ENCODE data around the gene ADAM22.

ADAM22 gene

DNA sequence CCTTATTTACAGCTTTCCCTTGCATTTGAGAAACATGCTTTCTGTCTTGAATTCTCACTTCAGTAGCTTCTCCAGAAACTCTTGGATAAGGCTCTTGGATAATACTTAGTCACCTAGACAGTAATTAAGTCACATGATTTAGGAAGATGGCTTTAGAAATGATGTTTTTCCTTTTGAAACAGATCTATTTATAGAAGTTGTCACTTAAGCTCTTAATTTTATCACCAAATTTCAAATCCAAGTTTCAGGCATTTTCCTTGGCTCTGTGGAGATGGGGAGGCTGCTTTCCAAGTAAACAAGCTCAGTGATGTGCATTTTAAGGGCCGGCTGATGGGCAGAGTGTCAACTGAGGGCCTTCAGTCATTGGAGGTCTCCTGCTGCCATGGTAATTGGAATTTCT is 155.5 kb downstream of the ADAM22 start:
- no peaks in the 10 kb centered on the region for H3K9me3 ChIP-seq (ENCODE audit: low read length)
- no peak overlapping the region for H3K9ac ChIP-seq (ENCODE audit: low read length)
- no peaks in the 10 kb centered on the region for H3K27me3 ChIP-seq (ENCODE audit: control insufficient read depth in 1 of 2, insufficient read depth in 2 of 2, low read length in 2 of 2)
- no peak overlapping the region for H3K4me3 ChIP-seq (ENCODE audit: low read depth in 1 of 2, low read length in 2 of 2)
- no peak overlapping the region for H3K27ac ChIP-seq (ENCODE audit: low read depth, low read length)
- H3K36me3 ChIP-seq (ENCODE audit: insufficient read depth, low read length), result no peaks in the 10 kb centered on the region
- H3K4me1 ChIP-seq (ENCODE audit: insufficient read depth, low read length), result no peaks in the 10 kb centered on the region

GRCh38 chr7:88090240-88090639 is 156.2 kb downstream of the ADAM22 start:
- Histone ChIP-seq H3K4me3 (ENCODE audit: low read depth in 1 of 2, low read length in 2 of 2) (no peak overlapping the region), H3K27ac (ENCODE audit: low read depth, low read length) (no peak overlapping the region), H3K36me3 (ENCODE audit: insufficient read depth, low read length) (no peaks in the 10 kb centered on the region), H3K27me3 (ENCODE audit: control insufficient read depth in 1 of 2, insufficient read depth in 2 of 2, low read length in 2 of 2) (no peaks in the 10 kb centered on the region), H3K9ac (ENCODE audit: low read length) (no peak overlapping the region), H3K4me1 (ENCODE audit: insufficient read depth, low read length) (no peaks in the 10 kb centered on the region), H3K9me3 (ENCODE audit: low read length) (no peaks in the 10 kb centered on the region)

DNA sequence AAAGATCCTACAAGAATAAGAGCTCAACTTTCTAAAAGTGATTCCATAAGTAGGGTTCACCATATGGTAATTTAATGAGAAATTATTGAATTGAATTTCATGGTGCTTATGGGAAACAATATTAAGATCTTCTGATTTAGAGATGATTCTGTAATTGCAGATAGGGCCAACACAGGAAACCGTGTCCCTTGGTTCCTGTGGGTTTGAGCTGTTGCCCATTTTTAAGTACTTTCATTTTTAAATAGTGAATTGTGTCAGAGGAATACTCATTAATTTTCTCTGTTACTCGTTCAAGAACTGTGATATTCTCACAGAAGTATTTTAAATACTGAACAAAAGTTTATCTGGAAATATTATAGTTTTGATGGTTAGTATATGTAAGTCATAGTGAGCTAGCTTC is 156.6 kb downstream of the ADAM22 start:
- Histone ChIP-seq H3K4me3 (ENCODE audit: low read depth in 1 of 2, low read length in 2 of 2) (no peak overlapping the region), H3K9me3 (ENCODE audit: low read length) (no peaks in the 10 kb centered on the region), H3K9ac (ENCODE audit: low read length) (no peak overlapping the region), H3K36me3 (ENCODE audit: insufficient read depth, low read length) (no peaks in the 10 kb centered on the region), H3K4me1 (ENCODE audit: insufficient read depth, low read length) (no peaks in the 10 kb centered on the region), H3K27me3 (ENCODE audit: control insufficient read depth in 1 of 2, insufficient read depth in 2 of 2, low read length in 2 of 2) (no peaks in the 10 kb centered on the region), H3K27ac (ENCODE audit: low read depth, low read length) (no peak overlapping the region)

DNA sequence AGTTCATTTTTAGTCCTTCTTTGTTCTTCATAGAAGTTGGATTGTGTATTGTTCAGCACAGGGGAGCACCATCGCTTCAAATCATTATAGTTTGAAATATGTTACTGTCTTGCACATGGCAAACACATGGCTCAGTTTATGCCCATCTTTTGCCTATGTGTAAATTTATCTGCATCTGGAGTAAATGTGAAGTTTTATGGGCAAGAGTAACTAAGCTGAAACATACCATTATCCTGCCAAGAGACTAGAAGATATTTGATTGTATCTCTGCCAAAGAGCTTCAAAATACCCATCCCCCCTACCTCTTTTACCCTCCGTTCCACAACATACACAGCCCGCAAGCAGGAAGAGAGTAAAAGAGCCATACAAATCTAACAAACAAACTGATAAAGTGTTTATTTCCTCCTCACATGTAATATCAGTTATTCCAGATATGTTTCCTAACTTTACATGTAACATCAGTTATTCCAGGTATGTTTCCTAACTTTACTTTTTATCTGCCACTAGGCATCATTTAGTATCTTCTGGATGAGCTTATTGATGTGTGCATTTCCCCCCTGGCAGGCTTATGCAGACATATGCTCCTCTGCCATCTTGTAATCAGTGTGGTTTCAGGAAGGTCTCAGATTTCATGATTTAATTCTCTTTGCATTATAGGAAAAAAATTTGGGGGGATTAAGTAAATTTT is 158.1 kb downstream of the ADAM22 start:
- Histone ChIP-seq H3K4me3 (ENCODE audit: low read depth in 1 of 2, low read length in 2 of 2) (no peak overlapping the region), H3K4me1 (ENCODE audit: insufficient read depth, low read length) (no peaks in the 10 kb centered on the region), H3K9ac (ENCODE audit: low read length) (no peak overlapping the region), H3K9me3 (ENCODE audit: low read length) (no peaks in the 10 kb centered on the region), H3K36me3 (ENCODE audit: insufficient read depth, low read length) (no peaks in the 10 kb centered on the region), H3K27me3 (ENCODE audit: control insufficient read depth in 1 of 2, insufficient read depth in 2 of 2, low read length in 2 of 2) (no peaks in the 10 kb centered on the region), H3K27ac (ENCODE audit: low read depth, low read length) (no peak overlapping the region)

DNA sequence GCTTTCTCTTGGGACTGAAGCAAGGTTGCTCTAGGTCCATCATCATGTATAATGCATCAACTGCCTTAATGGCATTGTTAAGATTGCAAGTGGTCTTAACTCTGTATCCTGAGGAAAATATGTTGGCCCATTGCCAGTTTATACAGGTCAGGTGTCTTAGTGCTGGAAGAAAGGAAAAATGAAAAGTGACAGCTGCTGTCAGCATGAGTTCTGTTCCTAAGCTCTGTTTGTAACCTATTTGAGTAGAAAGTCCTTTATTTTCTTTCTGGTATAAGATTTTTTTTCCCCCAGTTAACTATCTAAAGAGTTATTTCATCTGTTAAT is 158.6 kb downstream of the ADAM22 start:
- H3K4me1 ChIP-seq (ENCODE audit: insufficient read depth, low read length), result no peaks in the 10 kb centered on the region
- no peak overlapping the region for H3K27ac ChIP-seq (ENCODE audit: low read depth, low read length)
- H3K36me3 ChIP-seq (ENCODE audit: insufficient read depth, low read length), result no peaks in the 10 kb centered on the region
- H3K9ac ChIP-seq (ENCODE audit: low read length), result no peak overlapping the region
- no peaks in the 10 kb centered on the region for H3K9me3 ChIP-seq (ENCODE audit: low read length)
- no peak overlapping the region for H3K4me3 ChIP-seq (ENCODE audit: low read depth in 1 of 2, low read length in 2 of 2)
- no peaks in the 10 kb centered on the region for H3K27me3 ChIP-seq (ENCODE audit: control insufficient read depth in 1 of 2, insufficient read depth in 2 of 2, low read length in 2 of 2)

DNA sequence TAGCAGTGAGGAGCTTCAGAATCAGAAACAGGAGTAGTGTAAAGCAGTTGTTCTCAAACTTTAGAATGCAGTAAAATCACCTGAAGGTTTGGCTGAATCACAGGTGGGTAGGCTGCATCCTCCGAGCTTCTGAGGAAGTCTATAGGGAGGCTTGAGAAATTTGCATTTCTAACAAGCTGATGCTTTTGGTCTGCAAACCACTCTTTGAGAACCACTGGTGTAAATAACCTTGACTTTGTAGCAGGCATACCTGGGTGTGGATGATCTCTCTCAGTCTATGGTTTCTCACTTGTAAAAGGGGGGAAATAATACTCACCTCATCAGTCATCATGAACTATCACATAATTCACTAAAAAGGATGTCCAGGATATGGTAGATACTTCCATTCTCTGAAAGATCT is 167.7 kb downstream of the ADAM22 start:
- no peak overlapping the region for H3K27ac ChIP-seq (ENCODE audit: low read depth, low read length)
- no peak overlapping the region for H3K4me3 ChIP-seq (ENCODE audit: low read depth in 1 of 2, low read length in 2 of 2)
- no peaks in the 10 kb centered on the region for H3K36me3 ChIP-seq (ENCODE audit: insufficient read depth, low read length)
- no peaks in the 10 kb centered on the region for H3K27me3 ChIP-seq (ENCODE audit: control insufficient read depth in 1 of 2, insufficient read depth in 2 of 2, low read length in 2 of 2)
- no peaks in the 10 kb centered on the region for H3K9me3 ChIP-seq (ENCODE audit: low read length)
- no peak overlapping the region for H3K9ac ChIP-seq (ENCODE audit: low read length)
- H3K4me1 ChIP-seq (ENCODE audit: insufficient read depth, low read length), result no peaks in the 10 kb centered on the region

DNA sequence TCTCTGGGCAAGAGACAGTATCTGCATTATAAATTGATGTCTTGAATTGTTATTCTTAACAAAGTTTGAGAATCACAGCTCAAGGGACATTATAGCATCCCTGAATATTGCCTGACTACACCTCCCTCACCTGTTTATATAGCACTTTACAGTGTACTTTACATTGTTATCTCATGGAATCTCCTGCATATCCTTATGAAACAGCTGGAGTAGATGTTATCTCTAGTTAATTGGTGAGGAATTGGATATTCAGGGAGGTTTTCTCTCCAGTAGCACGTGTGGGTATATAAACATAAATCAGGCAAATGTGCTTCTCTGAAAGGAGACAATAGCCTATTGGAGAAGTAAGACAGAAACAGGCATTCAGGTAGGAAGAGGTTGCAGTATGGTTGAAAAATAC is 168.6 kb downstream of the ADAM22 start:
- H3K27ac ChIP-seq (ENCODE audit: low read depth, low read length), result no peak overlapping the region
- no peaks in the 10 kb centered on the region for H3K4me1 ChIP-seq (ENCODE audit: insufficient read depth, low read length)
- H3K9ac ChIP-seq (ENCODE audit: low read length), result no peak overlapping the region
- no peaks in the 10 kb centered on the region for H3K36me3 ChIP-seq (ENCODE audit: insufficient read depth, low read length)
- H3K9me3 ChIP-seq (ENCODE audit: low read length), result no peaks in the 10 kb centered on the region
- H3K4me3 ChIP-seq (ENCODE audit: low read depth in 1 of 2, low read length in 2 of 2), result no peak overlapping the region
- no peaks in the 10 kb centered on the region for H3K27me3 ChIP-seq (ENCODE audit: control insufficient read depth in 1 of 2, insufficient read depth in 2 of 2, low read length in 2 of 2)

- H3K27me3 ChIP-seq (ENCODE audit: control insufficient read depth in 1 of 2, insufficient read depth in 2 of 2, low read length in 2 of 2), result no peaks in the 10 kb centered on the region
- no peaks in the 10 kb centered on the region for H3K4me1 ChIP-seq (ENCODE audit: insufficient read depth, low read length)
Observed at GRCh38 chr7:88104732-88105131, 170.7 kb downstream of the ADAM22 start.

DNA sequence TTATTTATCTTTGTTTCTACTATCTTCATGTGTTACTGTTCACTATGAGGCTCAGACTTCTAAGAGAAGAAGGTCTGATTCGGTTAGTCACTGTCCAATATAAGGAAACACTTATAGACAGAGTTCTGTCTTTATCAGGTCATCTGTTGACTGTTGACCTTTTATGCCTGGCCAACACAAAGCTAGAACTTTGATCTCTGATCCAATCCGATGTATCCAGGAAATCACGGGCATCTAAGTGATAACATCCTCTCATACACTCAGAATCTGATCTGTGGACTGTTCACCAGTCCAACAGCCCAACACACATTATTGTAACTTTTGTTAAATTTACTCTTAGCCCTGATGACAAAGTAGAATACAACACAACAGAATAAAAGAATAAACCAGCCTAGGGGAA is 171.2 kb downstream of the ADAM22 start:
- no peak overlapping the region for H3K9ac ChIP-seq (ENCODE audit: low read length)
- H3K36me3 ChIP-seq (ENCODE audit: insufficient read depth, low read length), result no peaks in the 10 kb centered on the region
- H3K27ac ChIP-seq (ENCODE audit: low read depth, low read length), result no peak overlapping the region
- H3K4me1 ChIP-seq (ENCODE audit: insufficient read depth, low read length), result no peaks in the 10 kb centered on the region
- no peak overlapping the region for H3K4me3 ChIP-seq (ENCODE audit: low read depth in 1 of 2, low read length in 2 of 2)
- H3K27me3 ChIP-seq (ENCODE audit: control insufficient read depth in 1 of 2, insufficient read depth in 2 of 2, low read length in 2 of 2), result no peaks in the 10 kb centered on the region
- no peaks in the 10 kb centered on the region for H3K9me3 ChIP-seq (ENCODE audit: low read length)

More at GRCh38 chr7:88104732-88105131, 170.7 kb downstream of the ADAM22 start:
- no peaks in the 10 kb centered on the region for H3K9me3 ChIP-seq (ENCODE audit: low read length)
- H3K36me3 ChIP-seq (ENCODE audit: insufficient read depth, low read length), result no peaks in the 10 kb centered on the region
- no peak overlapping the region for H3K4me3 ChIP-seq (ENCODE audit: low read depth in 1 of 2, low read length in 2 of 2)
- H3K27ac ChIP-seq (ENCODE audit: low read depth, low read length), result no peak overlapping the region
- no peak overlapping the region for H3K9ac ChIP-seq (ENCODE audit: low read length)

- Histone ChIP-seq H3K36me3 (ENCODE audit: insufficient read depth, low read length) (no peaks in the 10 kb centered on the region), H3K4me3 (ENCODE audit: low read depth in 1 of 2, low read length in 2 of 2) (no peak overlapping the region), H3K9me3 (ENCODE audit: low read length) (no peaks in the 10 kb centered on the region), H3K9ac (ENCODE audit: low read length) (no peak overlapping the region), H3K27me3 (ENCODE audit: control insufficient read depth in 1 of 2, insufficient read depth in 2 of 2, low read length in 2 of 2) (no peaks in the 10 kb centered on the region), H3K27ac (ENCODE audit: low read depth, low read length) (no peak overlapping the region), H3K4me1 (ENCODE audit: insufficient read depth, low read length) (no peaks in the 10 kb centered on the region)
Observed at GRCh38 chr7:88106434-88106833, 172.4 kb downstream of the ADAM22 start.

GRCh38 chr7:88109612-88110011 is 175.6 kb downstream of the ADAM22 start:
- Histone ChIP-seq H3K27ac (ENCODE audit: low read depth, low read length) (no peak overlapping the region), H3K9ac (ENCODE audit: low read length) (no peak overlapping the region), H3K9me3 (ENCODE audit: low read length) (no peaks in the 10 kb centered on the region), H3K27me3 (ENCODE audit: control insufficient read depth in 1 of 2, insufficient read depth in 2 of 2, low read length in 2 of 2) (no peaks in the 10 kb centered on the region), H3K36me3 (ENCODE audit: insufficient read depth, low read length) (no peaks in the 10 kb centered on the region), H3K4me1 (ENCODE audit: insufficient read depth, low read length) (no peaks in the 10 kb centered on the region), H3K4me3 (ENCODE audit: low read depth in 1 of 2, low read length in 2 of 2) (no peak overlapping the region)

DNA sequence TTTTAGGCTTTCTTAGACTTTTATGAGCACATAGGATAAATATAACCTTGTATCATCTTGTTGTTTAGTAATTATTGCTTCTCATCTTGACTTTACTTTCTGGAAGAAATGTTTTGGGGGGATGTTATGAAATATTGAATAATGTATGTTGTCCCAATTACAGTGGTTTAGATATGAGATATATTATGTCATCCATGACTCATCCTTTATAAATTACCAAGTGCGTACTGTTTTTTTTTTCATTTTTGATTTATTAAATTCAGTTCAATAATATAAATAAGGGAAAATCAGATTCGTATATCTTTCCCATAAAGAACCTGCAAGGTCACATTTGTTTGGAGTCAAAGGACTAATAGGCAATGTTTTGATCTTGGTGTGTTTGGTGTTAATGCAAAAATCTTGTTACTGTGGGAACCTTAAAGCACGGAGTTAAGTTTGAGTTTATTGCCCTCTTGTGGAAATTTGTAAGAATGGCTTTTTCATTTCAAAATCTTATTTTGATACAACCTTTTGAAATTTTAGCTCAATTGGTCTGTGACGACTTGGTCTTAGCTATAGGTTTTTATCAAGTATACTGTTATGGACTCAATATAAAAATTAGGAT is 177.2 kb downstream of the ADAM22 start:
- no peak overlapping the region for H3K27ac ChIP-seq (ENCODE audit: low read depth, low read length)
- no peak overlapping the region for H3K4me3 ChIP-seq (ENCODE audit: low read depth in 1 of 2, low read length in 2 of 2)
- no peaks in the 10 kb centered on the region for H3K36me3 ChIP-seq (ENCODE audit: insufficient read depth, low read length)
- no peaks in the 10 kb centered on the region for H3K4me1 ChIP-seq (ENCODE audit: insufficient read depth, low read length)
- no peaks in the 10 kb centered on the region for H3K9me3 ChIP-seq (ENCODE audit: low read length)
- no peaks in the 10 kb centered on the region for H3K27me3 ChIP-seq (ENCODE audit: control insufficient read depth in 1 of 2, insufficient read depth in 2 of 2, low read length in 2 of 2)
- no peak overlapping the region for H3K9ac ChIP-seq (ENCODE audit: low read length)
